MCF 10A (cell line): Measurements from ENCODE around the gene TMEM245. TPM values are rescaled to one million over a fixed set of nuclear protein-coding genes. Genes with fewer than 3 reads are reported as not detected.

Experiments used
- BruUV-seq: library from RNA; stranded (reverse); fragments of 400-500 nt; replicated peaks from 2 replicates; lab custom pipeline; 2021; lab: Mats Ljungman, UMichigan
- CTCF ChIA-PET: fragments of 300-600 bp; sonication (Branson Sonifier 250); formaldehyde crosslinking; extraction: SDS; loops from one replicate; lab custom pipeline; 2021; ENCODE audit warnings: antibody characterized with exemption, inconsistent platforms; lab: Yijun Ruan, JAX
- POLR2A ChIA-PET: fragments of 300-600, 350-650 bp; sonication (Branson Sonifier 250); formaldehyde crosslinking; extraction: SDS; loops from one replicate; lab custom pipeline; 2020; ENCODE audit warnings: antibody characterized with exemption, inconsistent platforms; lab: Yijun Ruan, JAX
- DNase-seq: peaks from one replicate; pipeline ENCODE4 v3.0.0-alpha.2; 2018; ENCODE audit not compliant: unreplicated experiment
- H3K27ac Mint-ChIP-seq: one replicate; pipeline ENCODE4 v1.8.0; 2022; ENCODE audit warnings: mild to moderate bottlenecking, low read depth, mixed read lengths; ENCODE audit not compliant: unreplicated experiment
- H3K27me3 Mint-ChIP-seq: one replicate; pipeline ENCODE4 v1.8.0; 2022; ENCODE audit warnings: mixed read lengths; ENCODE audit not compliant: insufficient read depth, unreplicated experiment
- H3K36me3 Mint-ChIP-seq: one replicate; pipeline ENCODE4 v1.8.0; 2022; ENCODE audit warnings: mild to moderate bottlenecking, moderate library complexity, mixed read lengths; ENCODE audit not compliant: insufficient read depth, unreplicated experiment
- H3K4me1 Mint-ChIP-seq: one replicate; pipeline ENCODE4 v1.8.0; 2022; ENCODE audit warnings: mixed read lengths; ENCODE audit not compliant: insufficient read depth, unreplicated experiment
- H3K4me3 Mint-ChIP-seq: one replicate; pipeline ENCODE4 v1.8.0; 2022; ENCODE audit warnings: mild to moderate bottlenecking, moderate library complexity, mixed read lengths; ENCODE audit not compliant: unreplicated experiment
- H3K9me3 Mint-ChIP-seq: one replicate; pipeline ENCODE4 v1.8.0; 2022; ENCODE audit warnings: mixed read lengths; ENCODE audit not compliant: unreplicated experiment
- CTCF ChIP-seq: fragments of 200-600 bp; IDR thresholded peaks from one replicate; pipeline ENCODE4 v1.8.0; 2022; ENCODE audit warnings: antibody characterized with exemption, mild to moderate bottlenecking; ENCODE audit not compliant: unreplicated experiment
- intact Hi-C: fragments of 100-400 bp; cut with micrococcal nuclease; formaldehyde crosslinking; loops from 2 replicates; pipeline ENCODE4 v1.14.1; 2022
- total RNA-seq: library from RNA; stranded (reverse); gene quantifications from 2 replicates; pipeline ENCODE4 v1.2.3, GENCODE V29; 2022

Gene TMEM245
- total RNA-seq, 1 experiment from 2014 or later = 35.0 TPM

DNA sequence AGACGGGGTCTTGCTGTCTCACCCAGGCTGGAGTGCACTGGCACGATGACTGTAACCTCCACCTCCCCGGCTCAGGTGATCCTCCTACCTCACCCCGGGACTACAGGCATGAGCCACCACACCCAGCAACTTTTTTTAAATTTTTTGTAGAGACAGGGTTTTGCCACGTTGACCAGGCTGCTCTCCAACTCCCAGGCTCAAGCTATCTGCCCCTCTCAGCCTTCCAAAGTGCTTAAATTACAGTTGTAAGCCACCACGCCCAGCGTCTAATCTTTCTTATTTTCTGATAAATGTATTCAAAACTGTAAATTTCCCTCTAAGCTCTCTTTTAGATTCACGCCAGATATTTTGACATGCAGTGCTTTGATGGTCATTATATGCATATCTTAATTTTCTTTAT lies 37.0 kb upstream of the TMEM245 start:
- no peak overlapping the region for H3K27ac Mint-ChIP-seq
- no peaks in the 10 kb centered on the region for H3K36me3 Mint-ChIP-seq

DNA sequence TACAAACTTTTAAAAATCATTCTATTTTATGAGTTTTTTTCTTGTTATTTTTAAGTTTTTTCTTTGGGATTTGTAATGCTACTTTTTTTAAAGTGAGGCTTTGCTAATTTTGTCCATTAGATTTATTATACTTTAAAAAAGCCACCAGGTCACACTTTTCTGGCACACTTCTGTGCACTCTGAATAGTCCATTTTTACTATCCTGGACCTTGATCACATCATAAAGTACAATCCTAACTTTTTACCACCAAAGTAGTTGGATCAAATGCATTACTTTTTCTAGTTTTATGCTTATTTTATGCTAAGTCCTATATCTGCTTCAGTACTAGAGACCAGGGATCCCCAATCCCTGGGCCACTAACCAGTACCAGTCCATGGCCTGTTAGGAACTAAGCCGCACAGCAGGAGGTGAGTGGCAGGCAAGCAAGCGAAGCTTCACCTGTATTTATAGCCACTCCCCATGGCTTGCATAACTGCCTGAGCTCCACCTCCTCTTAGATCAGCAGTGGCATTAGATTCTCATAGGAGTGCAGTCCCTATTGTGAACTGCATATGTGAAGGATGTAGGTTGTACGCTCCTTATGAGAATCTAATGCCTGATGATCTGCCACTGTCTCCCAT lies 31.3 kb upstream of the TMEM245 start:
- no peak overlapping the region for H3K27ac Mint-ChIP-seq
- CTCF ChIA-PET = interaction anchor here (1.1 kb wide), 1 partner anchor 19 kb away, joined by 3 read pairs; no protein-coding TSS in a partner anchor
- no peaks in the 10 kb centered on the region for H3K27me3 Mint-ChIP-seq
- intact Hi-C loops = no loop called here
- no peak for TF ChIP-seq CTCF
- POLR2A ChIA-PET = no interaction called here
- BruUV-seq = no TSS peak
- H3K9me3 Mint-ChIP-seq = no peaks in the 10 kb centered on the region
- no peak overlapping the region for H3K4me3 Mint-ChIP-seq
- DNase-seq = peak; percentile 40
- H3K36me3 Mint-ChIP-seq = no peaks in the 10 kb centered on the region
- H3K4me1 Mint-ChIP-seq = no peaks in the 10 kb centered on the region

More for the DNA sequence above, 37.0 kb upstream of the TMEM245 start:
- no TSS peak for BruUV-seq
- Mint-ChIP-seq H3K4me1 (no peaks in the 10 kb centered on the region), H3K27me3 (peaks cover 10% of the 10 kb centered on the region), H3K4me3 (no peak overlapping the region), H3K9me3 (no peaks in the 10 kb centered on the region)
- ChIA-PET POLR2A (no interaction called here), CTCF (interaction anchor here (0.7 kb wide), 2 partner anchors 9 to 50 kb away, joined by 3 read pairs; no protein-coding TSS in a partner anchor)
- no peak for DNase-seq
- no peak for TF ChIP-seq CTCF
- intact Hi-C loops = no loop called here

DNA sequence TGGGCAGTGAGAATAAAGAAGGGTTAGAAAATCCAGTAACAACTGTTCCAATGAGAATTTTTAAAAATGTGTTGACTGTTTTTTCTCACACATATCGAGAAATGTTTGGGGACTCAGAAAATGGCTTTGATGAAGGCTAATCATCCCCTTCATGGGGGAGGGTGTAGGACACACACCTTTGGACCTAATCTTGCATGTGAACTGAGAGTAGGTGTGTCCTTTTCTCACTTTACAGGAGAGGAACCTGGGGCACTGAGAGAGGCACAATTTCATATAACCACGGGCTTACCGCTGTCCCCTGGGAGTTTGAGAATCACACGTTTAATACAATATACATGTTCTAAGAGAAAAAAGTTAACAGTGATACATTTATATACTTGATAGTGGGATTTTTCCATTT lies 30.0 kb upstream of the TMEM245 start:
- DNase-seq = no peak
- intact Hi-C loops = no loop called here
- TF ChIP-seq CTCF = no peak
- Mint-ChIP-seq H3K4me1 (no peaks in the 10 kb centered on the region), H3K27ac (no peak overlapping the region), H3K9me3 (no peaks in the 10 kb centered on the region), H3K4me3 (no peak overlapping the region), H3K27me3 (no peaks in the 10 kb centered on the region), H3K36me3 (no peaks in the 10 kb centered on the region)
- no TSS peak for BruUV-seq
- ChIA-PET CTCF (interaction anchor here (0.8 kb wide), 1 partner anchor 178 kb away, joined by 3 read pairs; no protein-coding TSS in a partner anchor), POLR2A (no interaction called here)

- BruUV-seq = no TSS peak
- H3K4me1 Mint-ChIP-seq = peaks cover under 1% of the 10 kb centered on the region
- TF ChIP-seq CTCF = no peak
- no peak for DNase-seq
- CTCF ChIA-PET = interaction anchor here (0.8 kb wide), 1 partner anchor 178 kb away, joined by 3 read pairs; no protein-coding TSS in a partner anchor
- H3K9me3 Mint-ChIP-seq = no peaks in the 10 kb centered on the region
- POLR2A ChIA-PET = no interaction called here
- intact Hi-C loops = no loop called here
- H3K4me3 Mint-ChIP-seq = no peak overlapping the region
- no peaks in the 10 kb centered on the region for H3K27me3 Mint-ChIP-seq
- no peak overlapping the region for H3K27ac Mint-ChIP-seq
- no peaks in the 10 kb centered on the region for H3K36me3 Mint-ChIP-seq
Observed at GRCh38 chr9:109149089-109149488, 29.3 kb upstream of the TMEM245 start.
